Stomach (tissue), 9 donors: Measurements from ENCODE around the gene ZNF408. TPM values are rescaled to one million over a fixed set of nuclear protein-coding genes. Genes with fewer than 3 reads are reported as not detected.

Source experiments
- DNase-seq, 2 donors: peaks; one replicate each; pipeline versions ENCODE4 v3.0.0 to v3.0.0-alpha.2; 2013 to 2019
- H3K27ac ChIP-seq, 5 donors: fragments of 200-600 bp in 4 of 5; sonication (generic) in 4 of 5; one replicate each; pipeline ENCODE4 v1.5.1; 2013 to 2019; ENCODE audit warnings: mild to moderate bottlenecking in 1 of 5, moderate library complexity in 1 of 5
- H3K27me3 ChIP-seq, 3 donors: fragments of 200-600 bp; sonication (generic); one replicate each; pipeline ENCODE4 v1.5.1; 2017 to 2019; ENCODE audit warnings: mixed run types in 1 of 3
- H3K36me3 ChIP-seq, 4 donors: fragments of 200-600 bp; sonication (generic); 1 replicate in 3 of 4; 2 replicates in 1 of 4; pipeline ENCODE4 v1.5.1; 2016 to 2019
- H3K4me1 ChIP-seq, 4 donors: fragments of 200-600 bp; sonication (generic); one replicate each; pipeline ENCODE4 v1.5.1; 2016 to 2019
- H3K4me3 ChIP-seq, 4 donors: fragments of 200-600 bp; sonication (generic) in 3 of 4; one replicate each; pipeline ENCODE4 v1.5.1; 2016 to 2019; ENCODE audit warnings: mild to moderate bottlenecking in 1 of 4
- H3K9me3 ChIP-seq, 4 donors: fragments of 200-600 bp; sonication (generic); one replicate each; pipeline ENCODE4 v1.5.1; 2016 to 2019
- EP300 ChIP-seq: sonication (generic); formaldehyde crosslinking; IDR thresholded peaks from one replicate; pipeline ENCODE4 v1.6.1; 2017; ENCODE audit warnings: antibody characterized with exemption
- POLR2A ChIP-seq, 4 donors: fragments of 450-650 bp; IDR thresholded peaks; one replicate each; pipeline ENCODE4 v1.6.1; 2016; ENCODE audit warnings: antibody characterized with exemption in 4 of 4, control low read depth in 2 of 4, mild to moderate bottlenecking in 1 of 4, moderate library complexity in 1 of 4
- POLR2AphosphoS5 ChIP-seq, 3 donors: sonication (generic); formaldehyde crosslinking; IDR thresholded peaks; one replicate each; pipeline ENCODE4 v1.6.1; 2016; ENCODE audit warnings: antibody characterized with exemption in 3 of 3
- WGBS, 5 donors: extraction: QIAGEN DNeasy Blood & Tissue Kit in 3 of 5; methylation state at CpG; one replicate each; pipeline versions ENCODE4 v1.1.5 to v1.1.7; 2013 to 2018; 5-methylcytosine and 5-hydroxymethylcytosine counted together
- intact Hi-C: fragments of 100-400 bp; cut with DNase I; formaldehyde crosslinking; loops from one replicate; pipeline ENCODE4 v1.15.1; 2023; ENCODE audit warnings: low total_unique reads
- polyA plus RNA-seq, 3 donors: library from polyadenylated mRNA; stranded (reverse); fragments of 200-250 nt; gene quantifications; one replicate each; pipeline ENCODE4 v1.2.3, GENCODE V29; 2013
- total RNA-seq, 5 donors: library from RNA; depleted of rRNA; stranded (reverse); fragments of >200 nt; gene quantifications; one replicate each; pipeline versions ENCODE4 v1.1.0 to v1.2.3, GENCODE V29; 2014 to 2016
- TF ChIP-seq, protein P1 (sequence below), 7 experiments: fragments of 450-650 bp in 4 of 7; fragments of 200-600 bp in 3 of 7; sonication (generic) in 3 of 7; IDR thresholded peaks; one replicate each; pipeline ENCODE4 v1.5.1; 2016 to 2019; ENCODE audit warnings: antibody characterized with exemption in 7 of 7, control low read depth in 2 of 7, mild to moderate bottlenecking in 1 of 7
- donor health status: healthy with polysubstance abuse.
- donor health status: Bipolar disorder and iron deficiency.
- donor health status: healthy.

The ZNF408 gene
- total and polyA plus RNA-seq, 8 donors = 5.5 to 14.6 (median 7.4) TPM

DNA sequence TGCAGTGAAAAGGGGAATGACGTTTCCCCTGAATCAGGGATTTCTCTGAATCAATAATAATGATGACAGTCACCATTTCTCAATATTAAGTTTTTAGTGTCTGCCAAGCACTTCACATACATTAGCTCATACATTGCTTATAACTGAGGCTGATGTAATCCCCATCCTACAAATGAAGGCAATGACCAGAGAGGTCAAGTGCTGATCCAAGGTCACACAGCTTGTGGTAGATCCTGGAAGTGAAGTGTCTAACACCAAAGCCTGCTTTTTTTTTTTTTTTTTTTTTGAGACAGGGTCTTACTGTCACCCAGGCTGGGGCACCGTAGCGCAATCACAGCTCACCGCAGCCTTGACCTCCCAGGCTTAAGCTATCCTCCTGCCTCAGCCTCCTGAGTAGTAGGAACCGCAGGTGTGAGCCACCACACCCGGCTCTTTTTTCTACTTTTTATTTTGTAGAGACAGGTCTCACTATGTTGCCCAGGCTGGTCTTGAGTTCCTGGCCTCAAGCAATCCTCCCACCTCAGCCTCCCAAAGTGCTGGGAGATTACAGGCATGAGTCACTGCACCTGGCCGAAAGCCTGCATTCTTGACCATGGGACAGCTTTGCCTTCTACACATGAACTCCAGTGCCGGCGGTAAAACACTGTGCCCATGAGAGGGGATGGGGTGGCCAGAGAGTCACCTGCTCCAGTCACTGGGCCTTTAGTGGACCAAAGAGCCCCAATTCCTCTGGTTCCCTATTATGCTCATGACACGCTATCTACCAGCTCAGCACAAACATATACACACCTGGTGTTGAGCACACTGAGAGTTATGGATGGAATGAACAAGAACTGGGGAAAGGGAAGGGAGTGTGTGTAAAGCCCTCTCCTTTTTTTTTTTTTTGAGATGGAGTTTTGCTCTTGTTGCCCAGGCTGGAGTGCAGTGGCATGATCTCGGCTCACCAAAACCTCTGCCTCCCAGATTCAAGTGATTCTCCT lies 17.8 kb upstream of the ZNF408 start:
- H3K4me3 ChIP-seq = no peak overlapping the region
- no peak for TF ChIP-seq POLR2A (IDR thresholded peaks at IDR 0.05)
- no peak for DNase-seq
- 88 to 94% (median 90%) methylated on average over 11 of the region's 11 CpGs for WGBS, 5 donors
- peaks cover 4 to 27% (median 6%) of the 10 kb centered on the region in 4 donors for H3K4me1 ChIP-seq
- peaks cover 73 to 99% (median 95%) of the 10 kb centered on the region in 4 donors for H3K36me3 ChIP-seq
- H3K27ac ChIP-seq = peak overlapping the region in 1 of 5 donors; percentile 31
- no peaks in the 10 kb centered on the region for H3K27me3 ChIP-seq
- H3K9me3 ChIP-seq = no peaks in the 10 kb centered on the region
- intact Hi-C loops = no loop called here

DNA sequence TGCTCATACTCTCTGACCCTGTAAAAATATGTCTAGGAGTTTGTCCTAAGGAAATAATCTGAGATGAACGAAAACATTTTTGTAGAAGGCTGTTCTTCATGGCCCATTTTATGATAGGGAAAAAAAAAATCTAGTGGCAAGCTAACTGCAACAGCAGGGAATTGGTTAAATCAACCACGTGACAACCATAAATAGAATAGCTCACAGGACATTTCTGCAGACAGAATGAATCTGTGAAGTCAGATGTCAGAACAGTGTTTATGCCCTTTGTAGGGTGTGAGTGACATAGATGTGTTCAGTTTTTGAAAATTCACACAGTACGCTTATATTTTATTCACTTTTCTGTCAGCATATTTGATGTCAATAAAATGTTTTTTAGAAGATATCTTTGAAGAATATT lies 16.5 kb upstream of the ZNF408 start:
- H3K4me3 ChIP-seq = no peak overlapping the region
- H3K4me1 ChIP-seq = peaks cover 6 to 29% (median 8%) of the 10 kb centered on the region in 4 donors
- TF ChIP-seq POLR2AphosphoS5 (IDR thresholded peaks at IDR 0.05) (no peak), EP300 (no peak), POLR2A (IDR thresholded peaks at IDR 0.05) (no peak)
- TF ChIP-seq, protein P1, sequence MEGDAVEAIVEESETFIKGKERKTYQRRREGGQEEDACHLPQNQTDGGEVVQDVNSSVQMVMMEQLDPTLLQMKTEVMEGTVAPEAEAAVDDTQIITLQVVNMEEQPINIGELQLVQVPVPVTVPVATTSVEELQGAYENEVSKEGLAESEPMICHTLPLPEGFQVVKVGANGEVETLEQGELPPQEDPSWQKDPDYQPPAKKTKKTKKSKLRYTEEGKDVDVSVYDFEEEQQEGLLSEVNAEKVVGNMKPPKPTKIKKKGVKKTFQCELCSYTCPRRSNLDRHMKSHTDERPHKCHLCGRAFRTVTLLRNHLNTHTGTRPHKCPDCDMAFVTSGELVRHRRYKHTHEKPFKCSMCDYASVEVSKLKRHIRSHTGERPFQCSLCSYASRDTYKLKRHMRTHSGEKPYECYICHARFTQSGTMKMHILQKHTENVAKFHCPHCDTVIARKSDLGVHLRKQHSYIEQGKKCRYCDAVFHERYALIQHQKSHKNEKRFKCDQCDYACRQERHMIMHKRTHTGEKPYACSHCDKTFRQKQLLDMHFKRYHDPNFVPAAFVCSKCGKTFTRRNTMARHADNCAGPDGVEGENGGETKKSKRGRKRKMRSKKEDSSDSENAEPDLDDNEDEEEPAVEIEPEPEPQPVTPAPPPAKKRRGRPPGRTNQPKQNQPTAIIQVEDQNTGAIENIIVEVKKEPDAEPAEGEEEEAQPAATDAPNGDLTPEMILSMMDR (IDR thresholded peaks at IDR 0.05) = no peak
- H3K27ac ChIP-seq = peak overlapping the region in 1 of 5 donors; percentile 35
- no peaks in the 10 kb centered on the region for H3K9me3 ChIP-seq
- no peaks in the 10 kb centered on the region for H3K27me3 ChIP-seq
- intact Hi-C loops = no loop called here
- H3K36me3 ChIP-seq = peaks cover 65 to 99% (median 95%) of the 10 kb centered on the region in 4 donors
- WGBS, 5 donors = 67 to 82% (median 74%) methylated on average over 3 of the region's 3 CpGs
- no peak for DNase-seq

DNA sequence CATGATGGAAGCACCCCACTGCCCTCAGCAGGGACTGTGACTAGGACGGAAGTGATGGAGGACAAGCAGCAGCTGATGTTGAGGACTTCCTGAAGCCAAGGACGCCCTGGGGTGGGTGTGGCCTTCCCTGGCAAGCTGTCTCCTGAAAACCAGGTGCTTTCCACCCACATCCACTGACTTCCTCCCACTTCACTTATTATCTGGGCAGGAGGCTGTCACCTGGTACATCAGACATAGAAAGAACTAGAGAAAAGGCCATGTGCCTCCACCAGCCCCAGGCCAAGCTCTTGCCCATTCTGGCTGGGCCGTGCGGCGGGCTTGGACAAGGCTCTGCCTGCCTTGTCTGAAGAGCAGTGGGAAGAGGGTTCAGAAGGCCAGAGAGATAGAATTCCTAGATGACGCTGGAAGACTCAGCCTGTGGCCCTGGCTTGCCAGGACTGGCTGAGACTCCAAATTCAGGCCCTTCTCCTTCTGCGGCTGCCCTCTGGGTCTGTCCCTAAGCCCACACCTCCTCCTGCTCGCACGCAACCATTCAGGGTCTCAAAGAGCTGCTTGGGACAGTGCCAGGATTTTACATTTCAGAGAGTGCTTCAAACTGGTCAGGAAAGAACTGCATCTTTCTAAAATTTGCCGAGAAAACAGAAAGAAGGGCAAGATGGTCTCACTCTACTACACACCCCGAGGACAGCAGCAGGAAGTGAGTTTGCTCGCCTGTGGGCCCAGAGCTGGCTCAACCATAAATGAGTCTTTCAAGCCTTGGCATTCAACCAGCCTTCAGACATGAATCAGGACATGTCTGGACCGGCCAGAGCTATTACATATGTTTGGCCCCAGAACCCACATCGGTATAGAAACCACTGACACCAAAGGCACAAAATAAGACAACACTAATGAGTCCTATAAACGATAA lies 13.7 kb upstream of the ZNF408 start:
- H3K27ac ChIP-seq = peak overlapping the region in 4 of 5 donors; percentile 31 to 70 (median 60)
- no peak overlapping the region for H3K4me3 ChIP-seq
- peaks cover 49 to 99% (median 94%) of the 10 kb centered on the region in 4 donors for H3K36me3 ChIP-seq
- H3K9me3 ChIP-seq = no peaks in the 10 kb centered on the region
- 67 to 88% (median 76%) methylated on average over 15 of the region's 15 CpGs for WGBS, 5 donors
- TF ChIP-seq POLR2AphosphoS5 (IDR thresholded peaks at IDR 0.05) = no peak
- no peak for TF ChIP-seq EP300
- TF ChIP-seq POLR2A (IDR thresholded peaks at IDR 0.05) = no peak
- TF ChIP-seq, protein P1 (IDR thresholded peaks at IDR 0.05) = no peak
- peak in 1 of 2 donors; percentile 50 for DNase-seq
- intact Hi-C loops = no loop called here
- H3K4me1 ChIP-seq = peaks cover 6 to 29% (median 8%) of the 10 kb centered on the region in 4 donors
- H3K27me3 ChIP-seq = no peaks in the 10 kb centered on the region

DNA sequence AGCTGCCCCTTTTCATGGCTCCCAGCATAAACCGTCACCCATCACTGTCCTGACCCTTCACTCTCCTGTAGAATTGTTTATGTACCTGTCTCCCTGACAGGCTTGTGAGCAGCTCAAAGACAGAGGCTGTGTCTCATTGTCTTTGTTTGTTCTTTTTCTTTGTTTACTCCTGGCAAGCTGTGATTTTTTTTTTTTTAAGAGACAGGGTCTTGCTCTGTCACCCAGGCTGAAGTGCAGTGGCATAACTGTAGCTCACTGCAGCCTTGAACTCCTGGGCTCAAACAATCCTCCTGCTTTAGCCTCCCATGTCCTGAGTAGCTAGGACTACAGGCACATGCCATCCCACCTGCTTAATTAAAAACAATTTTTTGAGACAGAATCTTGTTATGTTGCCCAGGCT lies 10.1 kb upstream of the ZNF408 start:
- Histone ChIP-seq H3K36me3 (peaks cover 55 to 100% (median 99%) of the 10 kb centered on the region in 4 donors), H3K27ac (no peak overlapping the region), H3K27me3 (no peaks in the 10 kb centered on the region), H3K4me3 (no peak overlapping the region), H3K4me1 (peaks cover 6 to 41% (median 15%) of the 10 kb centered on the region in 4 donors), H3K9me3 (no peaks in the 10 kb centered on the region)
- WGBS, 5 donors = 85 to 100% (median 88%) methylated on average over 1 of the region's 1 CpG
- DNase-seq = no peak
- intact Hi-C loops = no loop called here
- TF ChIP-seq POLR2AphosphoS5 (IDR thresholded peaks at IDR 0.05) = no peak
- TF ChIP-seq, protein P1 (IDR thresholded peaks at IDR 0.05) = no peak
- no peak for TF ChIP-seq POLR2A (IDR thresholded peaks at IDR 0.05)
- no peak for TF ChIP-seq EP300
